WTC11 (cell line): Measurements from ENCODE around the gene PPP1R18. TPM values are rescaled to one million over a fixed set of nuclear protein-coding genes. Genes with fewer than 3 reads are reported as not detected.

ENCODE experiments used
- ATAC-seq: fragments of 200-7000 bp; cut with Tn5 transposase; 2 replicates; pipeline ENCODE4 v1.10.0; 2021; ENCODE audit warnings: mild to moderate bottlenecking, moderate library complexity
- CTCF ChIA-PET: fragments of 300-600 bp; sonication (Branson Sonifier 250); formaldehyde crosslinking; loops from one replicate; lab custom pipeline; 2021; ENCODE audit warnings: antibody characterized with exemption; lab: Charles Lee
- POLR2A ChIA-PET: fragments of 350-600 bp; sonication (Branson Sonifier 250); formaldehyde crosslinking; loops from one replicate; lab custom pipeline; 2021; ENCODE audit warnings: antibody characterized with exemption; lab: Charles Lee
- DNase-seq: peaks from one replicate; pipeline ENCODE4 v3.0.0; 2021; ENCODE audit warnings: low spot score
- H3K27ac Mint-ChIP-seq: 2 replicates; pipeline ENCODE4 v1.8.0; 2021; ENCODE audit warnings: mixed read lengths
- H3K27me3 Mint-ChIP-seq: 2 replicates; pipeline ENCODE4 v1.8.0; 2021; ENCODE audit warnings: low read depth, mild to moderate bottlenecking, moderate library complexity, mixed read lengths
- H3K36me3 Mint-ChIP-seq: 2 replicates; pipeline ENCODE4 v1.8.0; 2021; ENCODE audit warnings: mixed read lengths
- H3K4me1 Mint-ChIP-seq: 2 replicates; pipeline ENCODE4 v1.8.0; 2022; ENCODE audit warnings: mixed read lengths
- H3K4me3 Mint-ChIP-seq: 2 replicates; pipeline ENCODE4 v1.8.0; 2021; ENCODE audit warnings: mild to moderate bottlenecking, moderate library complexity, mixed read lengths
- H3K9me3 Mint-ChIP-seq: 2 replicates; pipeline ENCODE4 v1.8.0; 2021; ENCODE audit warnings: mixed read lengths
- ATF2 ChIP-seq: sonication (generic); formaldehyde crosslinking; IDR thresholded peaks from 2 replicates; pipeline ENCODE4 v1.8.1; 2022; ENCODE audit warnings: low read depth, missing genetic modification reagents, borderline replicate concordance
- CDX4 ChIP-seq: fragments of 250-450 bp; sonication (Bioruptor Pico); IDR thresholded peaks from 2 replicates; pipeline ENCODE4 v1.9.0; 2021; ENCODE audit warnings: moderate library complexity, mild to moderate bottlenecking, inconsistent platforms, borderline replicate concordance
- CTCF ChIP-seq: fragments of 200-600 bp; IDR thresholded peaks from 2 replicates; pipeline ENCODE4 v1.8.0; 2022; ENCODE audit warnings: antibody characterized with exemption
- ERG ChIP-seq: fragments of 250-450 bp; sonication (Bioruptor Pico); IDR thresholded peaks from 2 replicates; pipeline ENCODE4 v1.8.0; 2021; ENCODE audit warnings: mild to moderate bottlenecking
- ETV6 ChIP-seq: sonication (generic); formaldehyde crosslinking; IDR thresholded peaks from 2 replicates; pipeline ENCODE4 v1.8.1; 2022; ENCODE audit warnings: mild to moderate bottlenecking, missing genetic modification reagents
- FOXP1 ChIP-seq: sonication (generic); formaldehyde crosslinking; IDR thresholded peaks from 2 replicates; pipeline ENCODE4 v1.8.0; 2022; ENCODE audit warnings: missing genetic modification reagents, mild to moderate bottlenecking, moderate library complexity, borderline replicate concordance
- GABPB1 ChIP-seq: sonication (generic); formaldehyde crosslinking; IDR thresholded peaks from 2 replicates; pipeline ENCODE4 v1.8.1; 2023; ENCODE audit warnings: mild to moderate bottlenecking, missing genetic modification reagents
- GTF2I ChIP-seq: fragments of 250-450 bp; sonication (Bioruptor Pico); conservative IDR thresholded peaks from 2 replicates; pipeline ENCODE4 v1.4.0; 2021; ENCODE audit warnings: mild to moderate bottlenecking
- HMGA2 ChIP-seq: fragments of 250-450 bp; sonication (Bioruptor Pico); IDR thresholded peaks from 2 replicates; pipeline ENCODE4 v1.4.0; 2021; ENCODE audit warnings: mild to moderate bottlenecking, moderate library complexity
- JAZF1 ChIP-seq: fragments of 250-450 bp; sonication (Bioruptor Pico); IDR thresholded peaks from 2 replicates; pipeline ENCODE4 v1.9.0; 2021; ENCODE audit warnings: moderate library complexity, mild to moderate bottlenecking, inconsistent platforms
- NFE2L1 ChIP-seq: sonication (generic); formaldehyde crosslinking; IDR thresholded peaks from 2 replicates; pipeline ENCODE4 v1.8.1; 2023; ENCODE audit warnings: missing genetic modification reagents
- NFYB ChIP-seq: sonication (generic); formaldehyde crosslinking; conservative IDR thresholded peaks from 2 replicates; pipeline ENCODE4 v1.8.0; 2022; ENCODE audit warnings: low read depth, missing genetic modification reagents
- SOX15 ChIP-seq: fragments of 250-450 bp; sonication (Bioruptor Pico); IDR thresholded peaks from 2 replicates; pipeline ENCODE4 v1.9.0; 2021; ENCODE audit warnings: mild to moderate bottlenecking
- STAT6 ChIP-seq: sonication (generic); formaldehyde crosslinking; conservative IDR thresholded peaks from 2 replicates; pipeline ENCODE4 v1.8.1; 2023; ENCODE audit warnings: mild to moderate bottlenecking, low read depth, missing genetic modification reagents, moderate library complexity
- TCF7 ChIP-seq: sonication (generic); formaldehyde crosslinking; IDR thresholded peaks from 2 replicates; pipeline ENCODE4 v1.8.0; 2022; ENCODE audit warnings: mild to moderate bottlenecking, low read depth, missing genetic modification reagents, moderate library complexity
- ZMAT4 ChIP-seq: fragments of 250-450 bp; sonication (Bioruptor Pico); IDR thresholded peaks from 2 replicates; pipeline ENCODE4 v1.9.0; 2021; ENCODE audit warnings: mild to moderate bottlenecking
- ZNF423 ChIP-seq: fragments of 250-450 bp; sonication (Bioruptor Pico); IDR thresholded peaks from 2 replicates; pipeline ENCODE4 v2.1.2; 2022; ENCODE audit warnings: mild to moderate bottlenecking, moderate library complexity
- total RNA-seq: library from RNA; stranded (reverse); gene quantifications from 3 replicates; pipeline ENCODE4 v1.2.3, GENCODE V29; 2021

PPP1R18 gene
- total RNA-seq, 1 experiment from 2014 or later = 36.5 TPM

GRCh38 chr6:30730601-30731435 is 44.4 kb upstream of the PPP1R18 start:
- peaks cover 33% of the 10 kb centered on the region for H3K36me3 Mint-ChIP-seq
- CTCF ChIA-PET = interaction anchor here (0.5 to 3.5 kb wide), 65 partner anchors 9 to 357 kb away, joined by 3 to 131 read pairs (median 5); partner anchors contain the start of genes ABCF1, ATAT1, DDR1 and DHX16

More at GRCh38 chr6:30730601-30731435, 44.4 kb upstream of the PPP1R18 start:
- no peak for TF ChIP-seq JAZF1 (CRISPR knock-in tag)
- TF ChIP-seq ETV6 (CRISPR knock-in tag) = no peak
- TF ChIP-seq ZNF423 = peak; percentile 77
- TF ChIP-seq CDX4 (CRISPR knock-in tag) = no peak
- 0 out of 2 replicates have a peak, but pooled peaks have one; percentile 19 for TF ChIP-seq FOXP1 (CRISPR knock-in tag)
- no peak for TF ChIP-seq HMGA2 (CRISPR knock-in tag)
- TF ChIP-seq ZMAT4 (CRISPR knock-in tag) = no peak
- TF ChIP-seq SOX15 = no peak
- no peak for TF ChIP-seq GABPB1 (CRISPR knock-in tag)
- TF ChIP-seq NFE2L1 (CRISPR knock-in tag) = 0 out of 2 replicates have a peak, but pooled peaks have one; percentile 41
- TF ChIP-seq GTF2I (CRISPR knock-in tag) = no peak
- no peak for TF ChIP-seq NFYB (CRISPR knock-in tag)
- peak; percentile 19; the same call in 1 of the 2 replicates for TF ChIP-seq CTCF
- no peak for TF ChIP-seq STAT6 (CRISPR knock-in tag)
- no peak for TF ChIP-seq ATF2 (CRISPR knock-in tag)
- no peak for TF ChIP-seq TCF7
- TF ChIP-seq ERG = no peak
- Mint-ChIP-seq H3K9me3 (no peaks in the 10 kb centered on the region), H3K4me3 (no peak overlapping the region), H3K27ac (peak overlapping the region; percentile 36; the same call in 1 of the 2 replicates), H3K27me3 (no peaks in the 10 kb centered on the region), H3K4me1 (peaks cover 3% of the 10 kb centered on the region; the same call in 1 of the 2 replicates)
- POLR2A ChIA-PET = interaction anchor here (0.9 to 2.1 kb wide), 4 partner anchors 14 to 58 kb away, joined by 3 to 8 read pairs (median 4); partner anchors contain the start of genes DHX16 and MDC1
- ATAC-seq (peak; percentile 65), DNase-seq (peak; percentile 88)
